Measurements from ENCODE around the gene CWF19L2. TPM values are rescaled to one million over a fixed set of nuclear protein-coding genes. Genes with fewer than 3 reads are reported as not detected.

Gene CWF19L2
- total RNA-seq, 1 experiment from 2014 or later = 18.4 TPM

DNA sequence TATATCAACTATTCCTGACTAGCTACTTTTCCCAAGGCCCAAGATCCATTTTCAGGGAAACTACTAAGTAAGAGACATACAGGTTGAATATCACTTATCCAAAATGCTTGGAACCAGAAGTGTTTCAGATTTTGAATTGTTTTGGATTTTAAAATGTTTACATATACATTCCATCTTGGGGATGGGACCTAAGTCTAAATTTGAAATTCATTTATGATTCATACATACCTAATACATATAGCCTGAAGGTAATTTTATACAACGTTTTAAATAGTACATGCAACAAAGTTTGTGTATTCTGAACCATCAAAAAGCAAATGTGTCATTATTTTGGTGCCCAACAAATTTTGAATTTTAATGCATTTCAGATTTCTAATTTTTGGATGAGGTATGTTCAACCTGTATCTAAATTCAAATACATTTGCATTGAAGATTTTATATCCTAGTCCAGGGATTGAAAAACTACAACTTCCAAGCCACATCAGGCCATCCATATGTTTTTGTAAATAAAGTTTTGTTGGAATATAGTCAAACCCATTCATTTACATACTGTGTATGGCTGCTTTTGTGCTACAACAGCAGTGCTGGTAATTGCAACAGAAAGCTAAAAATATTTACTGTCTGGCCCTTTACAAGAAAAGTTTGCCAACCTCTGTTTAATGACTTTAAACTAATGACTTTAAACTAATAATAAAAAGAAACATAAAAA lies 73.3 kb downstream of the CWF19L2 start:
- DNase-seq = no peak
- no peak overlapping the region for H2AK5ac ChIP-seq (ENCODE audit: insufficient read length, low read length)
- no peaks in the 10 kb centered on the region for H3K79me2 ChIP-seq (ENCODE audit: insufficient read depth, low read length)
- no peak overlapping the region for H3K4ac ChIP-seq (ENCODE audit: low read depth, low read length)
- H3K9ac ChIP-seq (ENCODE audit: extremely low read depth, insufficient read length, low read length) = no peak overlapping the region
- no peak overlapping the region for H4K91ac ChIP-seq (ENCODE audit: insufficient read length, low read depth, low read length)
- H4K5ac ChIP-seq (ENCODE audit: insufficient read length, low read depth, low read length) = no peak overlapping the region
- H3K27ac Mint-ChIP-seq = 0 out of 7 replicates have a peak overlapping the region, but pooled peaks of 1 of the 3 experiments have one; percentile 12
- no peak overlapping the region for H2BK20ac ChIP-seq (ENCODE audit: low read depth, low read length, poor library complexity, severe bottlenecking)
- no peak overlapping the region for H2BK15ac ChIP-seq (ENCODE audit: low read depth, low read length)
- H3T11ph ChIP-seq (ENCODE audit: low read length) = no peak overlapping the region
- H3K4me1 Mint-ChIP-seq = no peaks in the 10 kb centered on the region
- H3K56ac ChIP-seq (ENCODE audit: insufficient read length, low read depth, low read length) = no peak overlapping the region
- H4K20me1 ChIP-seq (ENCODE audit: control insufficient read depth, insufficient read depth, insufficient read length) = no peaks in the 10 kb centered on the region
- no peak overlapping the region for H2BK5ac ChIP-seq (ENCODE audit: insufficient read length, low read length)
- no peaks in the 10 kb centered on the region for H3K79me1 ChIP-seq (ENCODE audit: insufficient read depth, low read depth, low read length, poor library complexity, severe bottlenecking)
- H3K27ac ChIP-seq (ENCODE audit: insufficient read length, low read depth, low read length) = no peak overlapping the region
- no peaks in the 10 kb centered on the region for H3K27me3 Mint-ChIP-seq (ENCODE audit: low read depth)
- H2BK120ac ChIP-seq (ENCODE audit: low read depth, low read length, poor library complexity, severe bottlenecking) = no peak overlapping the region
- no peak overlapping the region for H4K8ac ChIP-seq (replicated peaks; ENCODE audit: insufficient read length, low read depth, low read length)
- no CpG with 5 or more reads among the region's 1 CpG for WGBS (ENCODE audit: extremely low coverage, insufficient read length, low lambda C conversion rate)
- no peak overlapping the region for H3K23ac ChIP-seq (ENCODE audit: insufficient read length, low read depth, low read length)
- H3K4me3 Mint-ChIP-seq = no peak overlapping the region
- H3K4me2 ChIP-seq (ENCODE audit: insufficient read depth, insufficient read length, low read length) = no peak overlapping the region
- no peaks in the 10 kb centered on the region for H3K9me3 ChIP-seq (ENCODE audit: control insufficient read depth, low read depth, low read length)
- no peak overlapping the region for H2AFZ ChIP-seq (ENCODE audit: low read length)
- H3K36me3 Mint-ChIP-seq (ENCODE audit: insufficient read depth in 1 of 3, low read depth in 3 of 3) = peaks cover under 1 to 4% (median 3%) of the 10 kb centered on the region in 3 experiments; a peak in 4 of 7 replicates
- no peak overlapping the region for H3K18ac ChIP-seq (ENCODE audit: insufficient read length, low read depth, low read length)
- no peak overlapping the region for H3K14ac ChIP-seq (ENCODE audit: insufficient read depth, low read length)
- H3K4me1 ChIP-seq (ENCODE audit: insufficient read depth, low read length) = no peaks in the 10 kb centered on the region
- no peaks in the 10 kb centered on the region for H3K27me3 ChIP-seq (ENCODE audit: insufficient read depth, low read length)
- no peaks in the 10 kb centered on the region for H3K23me2 ChIP-seq (ENCODE audit: insufficient read length, low read depth, low read length, poor library complexity, severe bottlenecking)
- H3K9me3 Mint-ChIP-seq = no peaks in the 10 kb centered on the region
- H2BK12ac ChIP-seq (ENCODE audit: insufficient read length, low read depth, low read length) = no peak overlapping the region
- TF ChIP-seq CTCF (conservative IDR thresholded peaks at IDR 0.05) = no peak

All from H9 (cell line).